ENCODE data around the gene RAB7B.

The RAB7B gene

DNA sequence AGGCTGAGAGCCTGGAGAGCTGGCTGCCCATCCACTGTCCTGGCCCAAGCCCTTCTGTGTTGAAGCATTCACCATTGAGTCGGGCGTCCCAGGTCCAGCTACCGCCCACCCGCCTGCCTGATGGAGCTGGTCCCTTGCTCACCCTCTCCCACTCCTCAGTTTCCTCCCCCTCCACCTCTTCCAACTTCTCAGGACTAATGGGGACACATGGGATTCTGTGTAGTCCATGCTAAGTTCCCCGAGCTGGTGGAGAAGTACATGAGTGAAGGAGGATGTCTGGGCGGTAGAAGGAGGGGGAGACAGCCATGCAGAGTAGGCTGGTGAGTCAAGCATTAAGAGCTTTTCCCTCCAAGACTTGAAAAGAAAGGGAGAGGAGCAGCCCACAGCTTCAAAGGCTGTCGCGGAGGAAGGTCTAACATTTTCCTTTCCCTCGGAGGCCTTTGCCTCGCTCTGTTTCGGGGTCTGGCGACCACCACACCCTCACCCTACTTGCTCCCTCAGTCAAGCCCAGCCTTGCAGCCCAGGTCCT lies 60.5 kb downstream of the RAB7B start:
- TF ChIP-seq, protein P1, sequence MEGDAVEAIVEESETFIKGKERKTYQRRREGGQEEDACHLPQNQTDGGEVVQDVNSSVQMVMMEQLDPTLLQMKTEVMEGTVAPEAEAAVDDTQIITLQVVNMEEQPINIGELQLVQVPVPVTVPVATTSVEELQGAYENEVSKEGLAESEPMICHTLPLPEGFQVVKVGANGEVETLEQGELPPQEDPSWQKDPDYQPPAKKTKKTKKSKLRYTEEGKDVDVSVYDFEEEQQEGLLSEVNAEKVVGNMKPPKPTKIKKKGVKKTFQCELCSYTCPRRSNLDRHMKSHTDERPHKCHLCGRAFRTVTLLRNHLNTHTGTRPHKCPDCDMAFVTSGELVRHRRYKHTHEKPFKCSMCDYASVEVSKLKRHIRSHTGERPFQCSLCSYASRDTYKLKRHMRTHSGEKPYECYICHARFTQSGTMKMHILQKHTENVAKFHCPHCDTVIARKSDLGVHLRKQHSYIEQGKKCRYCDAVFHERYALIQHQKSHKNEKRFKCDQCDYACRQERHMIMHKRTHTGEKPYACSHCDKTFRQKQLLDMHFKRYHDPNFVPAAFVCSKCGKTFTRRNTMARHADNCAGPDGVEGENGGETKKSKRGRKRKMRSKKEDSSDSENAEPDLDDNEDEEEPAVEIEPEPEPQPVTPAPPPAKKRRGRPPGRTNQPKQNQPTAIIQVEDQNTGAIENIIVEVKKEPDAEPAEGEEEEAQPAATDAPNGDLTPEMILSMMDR (IDR thresholded peaks at IDR 0.05; ENCODE audit: insufficient read depth, missing control alignments), result no peak
- DNase-seq (ENCODE audit: insufficient read length, low spot score), result no peak
- FAIRE-seq, result no peak

DNA sequence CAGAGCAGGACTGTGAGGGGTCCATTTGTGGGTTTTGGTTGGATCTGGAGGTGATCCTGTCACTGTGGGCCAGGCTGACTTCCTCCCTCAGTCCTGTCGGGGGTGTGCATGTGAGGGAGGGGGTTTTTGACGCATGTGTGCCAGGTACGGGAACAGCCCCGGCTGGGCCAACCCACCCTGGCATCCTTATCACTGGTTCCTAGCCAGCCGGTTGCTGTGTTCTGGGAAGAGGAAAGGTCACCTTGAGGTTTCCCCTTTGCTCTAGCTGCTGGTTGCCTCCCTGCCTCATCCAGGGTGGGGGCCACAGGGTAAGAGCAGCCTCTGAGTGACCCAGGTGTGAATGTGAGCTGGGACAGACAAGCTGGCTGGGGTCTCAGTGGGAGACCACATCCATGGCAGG lies 62.5 kb downstream of the RAB7B start:
- DNase-seq (ENCODE audit: insufficient read length, low spot score) (no peak), FAIRE-seq (no peak)
- TF ChIP-seq, protein P1 (IDR thresholded peaks at IDR 0.05; ENCODE audit: insufficient read depth, missing control alignments), result no peak

DNA sequence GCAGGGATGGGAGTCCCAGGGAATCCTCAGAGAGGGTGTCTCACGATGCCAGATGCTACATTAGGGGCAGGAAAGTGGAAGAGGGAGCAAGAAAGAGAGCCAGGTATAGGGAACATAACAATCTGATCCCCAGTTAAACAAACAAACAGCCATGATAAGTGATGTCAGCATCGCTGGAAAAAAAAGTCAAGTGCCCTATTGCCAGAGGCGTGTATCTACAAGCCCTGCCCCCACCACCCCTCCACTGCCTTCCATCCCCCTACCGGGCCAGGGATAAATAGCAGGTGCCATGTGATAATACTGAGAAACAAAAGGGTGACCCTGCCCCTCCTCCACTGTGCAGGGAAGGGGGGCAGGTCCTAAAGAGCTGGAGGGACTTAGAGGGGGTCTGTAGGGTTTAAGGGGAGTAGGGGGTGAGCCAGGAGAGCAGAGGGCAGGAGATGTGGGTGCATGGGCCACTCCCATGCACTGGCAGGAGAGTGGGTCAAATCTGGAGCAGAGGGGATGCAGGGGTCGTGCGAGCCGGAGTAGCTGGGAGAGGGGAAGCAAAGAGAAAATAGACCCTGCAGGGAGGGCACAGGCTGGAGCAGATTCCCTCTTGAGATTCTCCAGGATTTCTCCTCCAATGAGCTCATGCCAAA lies 63.4 kb downstream of the RAB7B start:
- FAIRE-seq, result no peak
- no peak for DNase-seq (ENCODE audit: insufficient read length, low spot score)
- TF ChIP-seq, protein P1 (IDR thresholded peaks at IDR 0.05; ENCODE audit: insufficient read depth, missing control alignments), result no peak

DNA sequence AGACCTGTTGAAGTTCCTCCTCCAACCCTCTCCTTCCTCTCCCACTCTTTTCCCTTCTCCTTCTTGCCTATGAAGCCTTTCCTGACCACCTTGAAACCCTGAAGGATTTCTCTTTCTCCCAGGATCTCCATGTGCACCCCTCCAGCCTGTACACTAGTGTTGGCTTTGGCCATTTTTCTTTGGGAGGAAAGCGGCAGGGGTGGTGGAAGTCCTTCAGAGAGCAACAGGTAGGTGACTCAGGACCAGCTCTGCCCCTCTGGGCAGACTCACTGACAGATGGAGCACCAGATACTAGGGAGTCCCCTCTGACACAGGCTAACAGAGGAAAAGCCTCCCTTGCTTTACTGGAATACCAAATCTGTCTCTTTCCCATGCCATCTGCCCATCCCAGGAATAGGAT lies 64.5 kb downstream of the RAB7B start:
- DNase-seq (ENCODE audit: insufficient read length, low spot score) (no peak), FAIRE-seq (no peak)
- TF ChIP-seq, protein P1 (IDR thresholded peaks at IDR 0.05; ENCODE audit: insufficient read depth, missing control alignments), result no peak

DNA sequence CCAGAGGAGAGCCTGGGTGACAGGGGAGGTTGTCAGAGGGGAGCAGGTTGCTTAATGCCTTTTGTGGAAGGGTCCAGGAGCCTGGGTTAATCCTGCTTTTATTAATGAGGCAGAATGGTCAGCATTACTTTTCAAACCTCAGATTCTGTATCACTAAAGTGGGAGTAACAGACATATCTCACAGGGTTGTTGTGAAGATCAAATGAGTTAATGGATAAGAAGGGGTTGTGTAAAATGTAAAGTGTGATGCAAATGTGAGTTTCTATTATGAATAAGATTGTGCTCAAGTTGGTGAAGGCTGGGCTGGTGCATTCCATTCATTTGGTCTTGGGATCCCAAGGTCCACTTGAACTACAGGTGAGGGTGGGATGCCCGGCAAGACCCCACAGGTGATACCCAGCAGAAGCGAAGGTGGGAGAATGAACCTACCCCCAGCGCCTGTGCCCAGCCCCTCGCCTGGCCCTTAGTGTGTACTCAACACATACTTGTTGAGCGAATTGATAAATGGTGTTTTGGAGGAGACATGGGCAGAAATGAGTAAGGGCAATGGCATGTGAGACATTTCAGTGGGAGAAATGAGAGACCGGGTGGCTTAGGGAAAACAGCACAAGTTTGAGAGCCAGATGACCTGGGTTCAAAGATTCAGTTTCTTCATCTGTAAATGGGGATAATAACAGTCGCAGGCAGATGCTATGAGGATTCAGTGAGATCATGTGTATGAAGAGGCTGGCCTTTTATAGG lies 66.2 kb downstream of the RAB7B start:
- no peak for DNase-seq (ENCODE audit: insufficient read length, low spot score)
- FAIRE-seq, result no peak
- TF ChIP-seq, protein P1 (IDR thresholded peaks at IDR 0.05; ENCODE audit: insufficient read depth, missing control alignments), result no peak

DNA sequence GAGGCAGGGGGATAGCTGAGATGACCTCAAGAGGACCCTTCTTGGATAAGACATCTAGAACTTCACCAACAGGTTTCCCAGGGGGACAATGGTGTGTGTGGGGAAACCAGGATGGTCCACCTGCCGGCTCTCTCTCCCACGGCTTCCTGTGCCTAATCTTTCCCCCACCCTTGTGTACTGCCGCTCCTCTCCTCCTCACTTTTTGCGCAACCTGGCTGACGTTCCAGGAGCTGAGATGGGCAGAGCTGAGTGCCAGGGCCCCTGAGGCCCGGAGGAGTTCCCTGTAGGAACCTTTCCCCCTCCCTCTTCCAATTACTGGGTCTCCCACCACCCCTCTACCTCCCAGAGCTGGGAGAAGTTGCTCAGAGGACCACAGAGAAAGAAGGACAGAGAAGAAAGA lies 66.9 kb downstream of the RAB7B start:
- FAIRE-seq (no peak), DNase-seq (ENCODE audit: insufficient read length, low spot score) (no peak)
- TF ChIP-seq, protein P1 (IDR thresholded peaks at IDR 0.05; ENCODE audit: insufficient read depth, missing control alignments), result no peak

DNA sequence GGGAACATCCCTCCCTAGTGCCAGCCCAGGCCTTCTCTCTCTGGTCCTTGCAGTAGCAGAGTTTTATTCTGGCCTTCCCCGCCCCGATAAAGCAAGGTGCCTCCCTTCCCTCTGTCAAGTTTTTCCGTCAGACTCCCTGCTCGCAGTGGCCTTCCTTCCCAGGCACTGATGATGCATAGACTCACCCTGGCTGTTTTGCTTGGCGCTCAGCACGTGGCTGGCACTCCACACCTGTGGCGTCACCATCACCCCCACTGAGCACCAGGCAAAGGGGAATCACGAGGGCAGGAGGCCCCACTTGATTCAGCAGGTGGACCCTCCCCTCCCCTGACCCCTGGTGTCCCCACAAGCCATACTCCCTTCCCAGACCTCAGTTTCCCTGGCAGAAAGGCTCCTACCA lies 67.3 kb downstream of the RAB7B start:
- FAIRE-seq (no peak), DNase-seq (ENCODE audit: insufficient read length, low spot score) (no peak)
- TF ChIP-seq, protein P1 (IDR thresholded peaks at IDR 0.05; ENCODE audit: insufficient read depth, missing control alignments), result no peak

Measured in D721Med (cell line).